ENCODE measurements around the gene RCAN1. TPM values are rescaled to one million over a fixed set of nuclear protein-coding genes. Genes with fewer than 3 reads are reported as not detected.

RCAN1 gene
- total RNA-seq, 1 experiment from 2014 or later = 5.4 TPM

GRCh38 chr21:34599534-34600101 lies 15.3 kb downstream of the RCAN1 start:
- ChIA-PET POLR2A (ENCODE audit: low non-redundant PET) (no interaction called here), CTCF (no interaction called here)
- intact Hi-C loops (cut with micrococcal nuclease; ENCODE audit: unreplicated experiment) = no loop called here
- Histone ChIP-seq H3K9me3 (ENCODE audit: low read depth, low read length, poor library complexity, severe bottlenecking) (no peaks in the 10 kb centered on the region), H3K27ac (ENCODE audit: low read depth, low read length, poor library complexity, severe bottlenecking) (no peak overlapping the region), H3K27me3 (replicated peaks; ENCODE audit: insufficient read depth, low read depth, low read length, poor library complexity) (no peaks in the 10 kb centered on the region), H3K4me3 (ENCODE audit: low read depth, low read length, poor library complexity, severe bottlenecking) (no peak overlapping the region), H3K4me1 (ENCODE audit: insufficient read depth, low read length, poor library complexity, severe bottlenecking) (no peaks in the 10 kb centered on the region), H3K36me3 (ENCODE audit: insufficient read depth, low read length, poor library complexity, severe bottlenecking) (no peaks in the 10 kb centered on the region)
- no peak for DNase-seq (ENCODE audit: low spot score)
- no peak for TF ChIP-seq EZH2 (IDR thresholded peaks at IDR 0.05; ENCODE audit: borderline replicate concordance, low read depth, low read length, poor library complexity, severe bottlenecking)
- no peak for TF ChIP-seq CTCF (conservative IDR thresholded peaks at IDR 0.05; ENCODE audit: low read depth, low read length)
- BruUV-seq (replicated peaks) = no TSS peak

GRCh38 chr21:34598931-34599400 lies 15.9 kb downstream of the RCAN1 start:
- H3K4me1 ChIP-seq (ENCODE audit: insufficient read depth, low read length, poor library complexity, severe bottlenecking) = no peaks in the 10 kb centered on the region
- TF ChIP-seq EZH2 (IDR thresholded peaks at IDR 0.05; ENCODE audit: borderline replicate concordance, low read depth, low read length, poor library complexity, severe bottlenecking) (no peak), CTCF (conservative IDR thresholded peaks at IDR 0.05; ENCODE audit: low read depth, low read length) (no peak)
- no peaks in the 10 kb centered on the region for H3K27me3 ChIP-seq (replicated peaks; ENCODE audit: insufficient read depth, low read depth, low read length, poor library complexity)
- DNase-seq (ENCODE audit: low spot score) = no peak
- ChIA-PET CTCF (no interaction called here), POLR2A (ENCODE audit: low non-redundant PET) (no interaction called here)
- BruUV-seq (replicated peaks) = no TSS peak
- H3K9me3 ChIP-seq (ENCODE audit: low read depth, low read length, poor library complexity, severe bottlenecking) = no peaks in the 10 kb centered on the region
- H3K4me3 ChIP-seq (ENCODE audit: low read depth, low read length, poor library complexity, severe bottlenecking) = no peak overlapping the region
- no peaks in the 10 kb centered on the region for H3K36me3 ChIP-seq (ENCODE audit: insufficient read depth, low read length, poor library complexity, severe bottlenecking)
- intact Hi-C loops (cut with micrococcal nuclease; ENCODE audit: unreplicated experiment) = no loop called here
- no peak overlapping the region for H3K27ac ChIP-seq (ENCODE audit: low read depth, low read length, poor library complexity, severe bottlenecking)

- CTCF ChIA-PET = no interaction called here
- no peak overlapping the region for H3K27ac ChIP-seq (ENCODE audit: low read depth, low read length, poor library complexity, severe bottlenecking)
- DNase-seq (ENCODE audit: low spot score) = no peak
- POLR2A ChIA-PET (ENCODE audit: low non-redundant PET) = no interaction called here
- no peak overlapping the region for H3K4me3 ChIP-seq (ENCODE audit: low read depth, low read length, poor library complexity, severe bottlenecking)
- BruUV-seq (replicated peaks) = no TSS peak
- H3K9me3 ChIP-seq (ENCODE audit: low read depth, low read length, poor library complexity, severe bottlenecking) = no peaks in the 10 kb centered on the region
- H3K4me1 ChIP-seq (ENCODE audit: insufficient read depth, low read length, poor library complexity, severe bottlenecking) = no peaks in the 10 kb centered on the region
- no peaks in the 10 kb centered on the region for H3K27me3 ChIP-seq (replicated peaks; ENCODE audit: insufficient read depth, low read depth, low read length, poor library complexity)
- no peaks in the 10 kb centered on the region for H3K36me3 ChIP-seq (ENCODE audit: insufficient read depth, low read length, poor library complexity, severe bottlenecking)
- TF ChIP-seq EZH2 (IDR thresholded peaks at IDR 0.05; ENCODE audit: borderline replicate concordance, low read depth, low read length, poor library complexity, severe bottlenecking) (no peak), CTCF (conservative IDR thresholded peaks at IDR 0.05; ENCODE audit: low read depth, low read length) (no peak)
- intact Hi-C loops (cut with micrococcal nuclease; ENCODE audit: unreplicated experiment) = no loop called here
Measured at GRCh38 chr21:34597406-34597805, 17.5 kb downstream of the RCAN1 start.
